Measurements from ENCODE around the gene LANCL1.
"Not testable (repeated sequence)": the region's sequence is repeated elsewhere in the genome, so short reads cannot be mapped to it uniquely, and the experiment has no call there.

LANCL1 gene

GRCh38 chr2:210459880-210460279, 16.7 kb downstream of the LANCL1 start:
- DNase-seq (ENCODE audit: low read depth in 2 of 2, low spot score in 1 of 2), result no peak

- DNase-seq (ENCODE audit: low read depth in 2 of 2, low spot score in 1 of 2), result no peak
Measured at GRCh38 chr2:210459407-210459806, 17.2 kb downstream of the LANCL1 start.

GRCh38 chr2:210458395-210458794, 18.2 kb downstream of the LANCL1 start:
- DNase-seq (ENCODE audit: low read depth in 2 of 2, low spot score in 1 of 2), result no peak

GRCh38 chr2:210456571-210456970, 20.0 kb downstream of the LANCL1 start:
- DNase-seq (ENCODE audit: low read depth in 2 of 2, low spot score in 1 of 2), result no peak

GRCh38 chr2:210454336-210454735, 22.2 kb downstream of the LANCL1 start:
- no peak for DNase-seq (ENCODE audit: low read depth in 2 of 2, low spot score in 1 of 2)

GRCh38 chr2:210452194-210452593, 24.4 kb downstream of the LANCL1 start:
- DNase-seq (ENCODE audit: low read depth in 2 of 2, low spot score in 1 of 2), result no peak

- not testable (repeated sequence) for DNase-seq (ENCODE audit: low read depth in 2 of 2, low spot score in 1 of 2)
Measured at GRCh38 chr2:210450942-210451341, 25.6 kb downstream of the LANCL1 start.

- no peak for DNase-seq (ENCODE audit: low read depth in 2 of 2, low spot score in 1 of 2)
Measured at GRCh38 chr2:210445732-210446131, 30.8 kb downstream of the LANCL1 start.

- DNase-seq (ENCODE audit: low read depth in 2 of 2, low spot score in 1 of 2), result no peak
Measured at GRCh38 chr2:210445116-210445707, 31.3 kb downstream of the LANCL1 start.

- DNase-seq (ENCODE audit: low read depth in 2 of 2, low spot score in 1 of 2), result no peak
Measured at GRCh38 chr2:210443527-210443926, 33.0 kb downstream of the LANCL1 start.

- DNase-seq (ENCODE audit: low read depth in 2 of 2, low spot score in 1 of 2), result no peak
Measured at GRCh38 chr2:210442878-210443277, 33.7 kb downstream of the LANCL1 start.

GRCh38 chr2:210442457-210442856, 34.1 kb downstream of the LANCL1 start:
- no peak for DNase-seq (ENCODE audit: low read depth in 2 of 2, low spot score in 1 of 2)

- no peak for DNase-seq (ENCODE audit: low read depth in 2 of 2, low spot score in 1 of 2)
Measured at GRCh38 chr2:210440206-210440605, 36.4 kb downstream of the LANCL1 start.

- no peak for DNase-seq (ENCODE audit: low read depth in 2 of 2, low spot score in 1 of 2)
Measured at GRCh38 chr2:210435439-210435838, 41.1 kb downstream of the LANCL1 start.

- no peak for DNase-seq (ENCODE audit: low read depth in 2 of 2, low spot score in 1 of 2)
Measured at GRCh38 chr2:210432633-210433032, 43.9 kb downstream of the LANCL1 start.

- no peak for DNase-seq (ENCODE audit: low read depth in 2 of 2, low spot score in 1 of 2)
Measured at GRCh38 chr2:210429403-210430137, 47.0 kb downstream of the LANCL1 start.

GRCh38 chr2:210428393-210429179, 48.0 kb downstream of the LANCL1 start:
- DNase-seq (ENCODE audit: low read depth in 2 of 2, low spot score in 1 of 2), result no peak

- not testable (repeated sequence) for DNase-seq (ENCODE audit: low read depth in 2 of 2, low spot score in 1 of 2)
Measured at GRCh38 chr2:210427309-210427708, 49.2 kb downstream of the LANCL1 start.

- DNase-seq (ENCODE audit: low read depth in 2 of 2, low spot score in 1 of 2), result no peak
Measured at GRCh38 chr2:210422366-210422765, 54.2 kb downstream of the LANCL1 start.

- no peak for DNase-seq (ENCODE audit: low read depth in 2 of 2, low spot score in 1 of 2)
Measured at GRCh38 chr2:210421916-210422315, 54.6 kb downstream of the LANCL1 start.

GRCh38 chr2:210412660-210413059, 63.9 kb downstream of the LANCL1 start:
- DNase-seq (ENCODE audit: low read depth in 2 of 2, low spot score in 1 of 2), result no peak

- DNase-seq (ENCODE audit: low read depth in 2 of 2, low spot score in 1 of 2), result no peak
Measured at GRCh38 chr2:210410542-210410941, 66.0 kb downstream of the LANCL1 start.
